Neural cell (in vitro differentiated cells): Measurements from ENCODE around the gene CLN6. TPM values are rescaled to one million over a fixed set of nuclear protein-coding genes. Genes with fewer than 3 reads are reported as not detected.

Experiments used
- H2AFZ ChIP-seq: fragments of 200-600, 300-800 bp; sonication (generic), shearing (Covaris generic); 2 replicates; pipeline ENCODE4 v1.6.0; 2014; ENCODE audit warnings: low read depth, mild to moderate bottlenecking, antibody characterized with exemption, low read length, moderate library complexity
- H3F3A ChIP-seq: fragments of 200-600 bp; shearing (Covaris generic); 2 replicates; pipeline ENCODE4 v1.6.1; 2016; ENCODE audit warnings: mild to moderate bottlenecking, moderate library complexity, mixed read lengths, antibody characterized with exemption, low read length; ENCODE audit not compliant: insufficient read depth, poor library complexity, severe bottlenecking
- H3K27ac ChIP-seq: fragments of 200-600, 300-800 bp; sonication (generic), shearing (Covaris generic); 2 replicates; pipeline ENCODE4 v1.5.1; 2014; ENCODE audit warnings: mild to moderate bottlenecking, low read length, moderate library complexity
- H3K27me3 ChIP-seq: fragments of 300-800, 200-600 bp; sonication (generic), shearing (Covaris generic); 2 replicates; pipeline ENCODE4 v1.6.0; 2014; ENCODE audit warnings: mild to moderate bottlenecking, low read depth, low read length, moderate library complexity; ENCODE audit not compliant: insufficient read depth
- H3K36me3 ChIP-seq: fragments of 300-800, 200-600 bp; sonication (generic), shearing (Covaris generic); 2 replicates; pipeline ENCODE4 v1.5.1; 2014; ENCODE audit warnings: mild to moderate bottlenecking, antibody characterized with exemption, low read length, moderate library complexity; ENCODE audit not compliant: insufficient read depth
- H3K4me2 ChIP-seq: fragments of 300-800, 200-600 bp; sonication (generic), shearing (Covaris generic); 2 replicates; pipeline ENCODE4 v1.6.0; 2014; ENCODE audit warnings: mild to moderate bottlenecking, low read length
- H3K4me3 ChIP-seq: fragments of 300-800, 200-600 bp; sonication (generic), shearing (Covaris generic); 2 replicates; pipeline ENCODE4 v1.5.1; 2014; ENCODE audit warnings: mild to moderate bottlenecking, low read length, moderate library complexity
- H3K79me2 ChIP-seq: fragments of 200-600 bp; shearing (Covaris generic); replicated peaks from 2 replicates; pipeline ENCODE4 v1.6.0; 2014; ENCODE audit warnings: mild to moderate bottlenecking, low read length, moderate library complexity; ENCODE audit not compliant: insufficient read depth
- H3K9ac ChIP-seq: fragments of 300-800, 200-600 bp; sonication (generic), shearing (Covaris generic); 2 replicates; pipeline ENCODE4 v1.6.1; 2016; ENCODE audit warnings: mild to moderate bottlenecking, low read length, mixed read lengths
- H3K9me2 ChIP-seq: fragments of 200-600 bp; shearing (Covaris generic); 2 replicates; pipeline ENCODE4 v1.6.1; 2016; ENCODE audit warnings: mild to moderate bottlenecking, low read length, mixed read lengths; ENCODE audit not compliant: insufficient read depth
- H3K9me3 ChIP-seq: fragments of 200-600, 300-800 bp; sonication (generic), shearing (Covaris generic); 2 replicates; pipeline ENCODE4 v1.6.1; 2016; ENCODE audit warnings: mild to moderate bottlenecking, mixed run types, low read length, moderate library complexity, mixed read lengths
- H4K20me1 ChIP-seq: fragments of 200-600 bp; shearing (Covaris generic); 2 replicates; pipeline ENCODE4 v1.6.1; 2016; ENCODE audit warnings: mild to moderate bottlenecking, mixed run types; ENCODE audit not compliant: insufficient read depth
- CTCF ChIP-seq: fragments of 450-650 bp; IDR thresholded peaks from 2 replicates; pipeline ENCODE4 v1.5.1; 2014; ENCODE audit warnings: antibody characterized with exemption, mild to moderate bottlenecking, moderate library complexity; ENCODE audit not compliant: poor library complexity, severe bottlenecking
- EP300 ChIP-seq: fragments of 450-650 bp; conservative IDR thresholded peaks from 2 replicates; pipeline ENCODE4 v1.6.1; 2014; ENCODE audit warnings: antibody characterized with exemption, mild to moderate bottlenecking, moderate library complexity; ENCODE audit not compliant: poor library complexity, severe bottlenecking
- EZH2 ChIP-seq: fragments of 200-600, 300-800 bp; shearing (Covaris generic), sonication (generic); IDR thresholded peaks from 2 replicates; pipeline ENCODE4 v1.6.1; 2014; ENCODE audit warnings: antibody characterized with exemption, low read length, borderline replicate concordance, mild to moderate bottlenecking; ENCODE audit not compliant: insufficient read depth, poor library complexity, severe bottlenecking
- MXI1 ChIP-seq: fragments of 450-650 bp; conservative IDR thresholded peaks from 2 replicates; pipeline ENCODE4 v1.6.1; 2014; ENCODE audit warnings: antibody characterized with exemption, mild to moderate bottlenecking; ENCODE audit not compliant: poor library complexity, severe bottlenecking
- POLR2AphosphoS5 ChIP-seq: IDR thresholded peaks from 2 replicates; pipeline ENCODE4 v1.6.1; 2012
- RAD21 ChIP-seq: fragments of 450-650 bp; conservative IDR thresholded peaks from 2 replicates; pipeline ENCODE4 v1.6.1; 2014; ENCODE audit warnings: antibody characterized with exemption, mild to moderate bottlenecking, moderate library complexity
- SMC3 ChIP-seq: fragments of 450-650 bp; conservative IDR thresholded peaks from 2 replicates; pipeline ENCODE4 v1.6.1; 2014; ENCODE audit warnings: antibody characterized with exemption, mild to moderate bottlenecking, moderate library complexity; ENCODE audit not compliant: poor library complexity
- TAF1 ChIP-seq: IDR thresholded peaks from 2 replicates; pipeline ENCODE4 v1.6.1; 2012; ENCODE audit warnings: low read depth
- polyA plus RNA-seq: library from polyadenylated mRNA; depleted of rRNA; stranded (reverse); fragments of >200 nt; gene quantifications from 2 replicates; pipeline ENCODE4 v1.2.3, GENCODE V29; 2014
- TF ChIP-seq, protein P1 (sequence below): IDR thresholded peaks from 2 replicates; pipeline ENCODE4 v1.6.1; 2012; ENCODE audit warnings: borderline replicate concordance

The CLN6 gene
- polyA plus RNA-seq, 1 donor from 2014 or later: 4.9 TPM

DNA sequence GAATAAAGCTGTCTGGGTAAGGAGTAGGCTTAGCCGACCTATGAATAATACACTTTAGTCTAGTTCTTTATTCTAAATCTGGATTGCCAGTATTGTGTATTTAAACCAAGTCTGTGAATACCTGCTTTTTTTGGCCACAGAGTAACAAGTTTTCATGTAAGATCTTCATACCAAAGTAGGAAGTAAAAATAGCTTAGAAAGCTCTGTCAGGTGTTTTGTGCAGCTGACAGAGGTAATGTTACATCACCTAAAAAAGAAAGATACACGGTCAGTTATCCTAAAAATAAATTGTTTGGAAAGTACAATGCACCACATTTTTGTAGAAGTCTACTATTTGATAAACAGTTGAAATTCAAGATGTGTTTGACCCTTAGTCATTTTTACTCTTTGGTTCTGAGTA lies 40.9 kb downstream of the CLN6 start:
- no peak overlapping the region for H3K9ac ChIP-seq
- H3K4me3 ChIP-seq: no peak overlapping the region
- H4K20me1 ChIP-seq: no peaks in the 10 kb centered on the region
- no peak overlapping the region for H3K27ac ChIP-seq
- TF ChIP-seq MXI1: no peak
- no peak for TF ChIP-seq EP300
- no peak for TF ChIP-seq CTCF
- no peak for TF ChIP-seq SMC3
- TF ChIP-seq TAF1: no peak
- H3F3A ChIP-seq: no peaks in the 10 kb centered on the region
- H3K9me2 ChIP-seq: no peaks in the 10 kb centered on the region
- H3K36me3 ChIP-seq: peaks cover 7% of the 10 kb centered on the region
- H3K27me3 ChIP-seq: no peaks in the 10 kb centered on the region
- H2AFZ ChIP-seq: no peak overlapping the region
- H3K4me2 ChIP-seq: no peak overlapping the region
- no peaks in the 10 kb centered on the region for H3K79me2 ChIP-seq
- no peaks in the 10 kb centered on the region for H3K9me3 ChIP-seq

GRCh38 chr15:68187559-68187958 lies 42.0 kb downstream of the CLN6 start:
- no peaks in the 10 kb centered on the region for H3F3A ChIP-seq
- H3K36me3 ChIP-seq: peaks cover 7% of the 10 kb centered on the region
- no peaks in the 10 kb centered on the region for H3K27me3 ChIP-seq
- H3K27ac ChIP-seq: no peak overlapping the region
- TF ChIP-seq MXI1: no peak
- no peak for TF ChIP-seq SMC3
- TF ChIP-seq POLR2AphosphoS5: no peak
- TF ChIP-seq EZH2: no peak
- TF ChIP-seq EP300: no peak
- no peak for TF ChIP-seq TAF1
- TF ChIP-seq, protein P1, sequence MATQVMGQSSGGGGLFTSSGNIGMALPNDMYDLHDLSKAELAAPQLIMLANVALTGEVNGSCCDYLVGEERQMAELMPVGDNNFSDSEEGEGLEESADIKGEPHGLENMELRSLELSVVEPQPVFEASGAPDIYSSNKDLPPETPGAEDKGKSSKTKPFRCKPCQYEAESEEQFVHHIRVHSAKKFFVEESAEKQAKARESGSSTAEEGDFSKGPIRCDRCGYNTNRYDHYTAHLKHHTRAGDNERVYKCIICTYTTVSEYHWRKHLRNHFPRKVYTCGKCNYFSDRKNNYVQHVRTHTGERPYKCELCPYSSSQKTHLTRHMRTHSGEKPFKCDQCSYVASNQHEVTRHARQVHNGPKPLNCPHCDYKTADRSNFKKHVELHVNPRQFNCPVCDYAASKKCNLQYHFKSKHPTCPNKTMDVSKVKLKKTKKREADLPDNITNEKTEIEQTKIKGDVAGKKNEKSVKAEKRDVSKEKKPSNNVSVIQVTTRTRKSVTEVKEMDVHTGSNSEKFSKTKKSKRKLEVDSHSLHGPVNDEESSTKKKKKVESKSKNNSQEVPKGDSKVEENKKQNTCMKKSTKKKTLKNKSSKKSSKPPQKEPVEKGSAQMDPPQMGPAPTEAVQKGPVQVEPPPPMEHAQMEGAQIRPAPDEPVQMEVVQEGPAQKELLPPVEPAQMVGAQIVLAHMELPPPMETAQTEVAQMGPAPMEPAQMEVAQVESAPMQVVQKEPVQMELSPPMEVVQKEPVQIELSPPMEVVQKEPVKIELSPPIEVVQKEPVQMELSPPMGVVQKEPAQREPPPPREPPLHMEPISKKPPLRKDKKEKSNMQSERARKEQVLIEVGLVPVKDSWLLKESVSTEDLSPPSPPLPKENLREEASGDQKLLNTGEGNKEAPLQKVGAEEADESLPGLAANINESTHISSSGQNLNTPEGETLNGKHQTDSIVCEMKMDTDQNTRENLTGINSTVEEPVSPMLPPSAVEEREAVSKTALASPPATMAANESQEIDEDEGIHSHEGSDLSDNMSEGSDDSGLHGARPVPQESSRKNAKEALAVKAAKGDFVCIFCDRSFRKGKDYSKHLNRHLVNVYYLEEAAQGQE: no peak
- TF ChIP-seq RAD21: no peak
- no peak for TF ChIP-seq CTCF
- H3K4me2 ChIP-seq: no peak overlapping the region
- no peaks in the 10 kb centered on the region for H4K20me1 ChIP-seq
- no peak overlapping the region for H2AFZ ChIP-seq
- H3K4me3 ChIP-seq: no peak overlapping the region
- no peaks in the 10 kb centered on the region for H3K9me3 ChIP-seq
- no peaks in the 10 kb centered on the region for H3K9me2 ChIP-seq
- H3K9ac ChIP-seq: no peak overlapping the region
- H3K79me2 ChIP-seq: no peaks in the 10 kb centered on the region
